Mucosa of gallbladder (tissue), 1 donor: ENCODE results near the gene RAPGEF4. TPM values are rescaled to one million over a fixed set of nuclear protein-coding genes. Genes with fewer than 3 reads are reported as not detected.
"Not testable (repeated sequence)": the region's sequence is repeated elsewhere in the genome, so short reads cannot be mapped to it uniquely, and the experiment has no call there.

Source experiments
- DNase-seq: peaks from one replicate; pipeline ENCODE4 v3.0.0-alpha.2; 2020; ENCODE audit warnings: low spot score
- total RNA-seq: library from RNA; stranded (reverse); gene quantifications from one replicate; pipeline ENCODE4 v1.2.1, GENCODE V29; 2021
- donor health status: DM: no; HTN: no; CAD: no.

The RAPGEF4 gene
- total RNA-seq, 1 donor from 2014 or later: 6.4 TPM

DNA sequence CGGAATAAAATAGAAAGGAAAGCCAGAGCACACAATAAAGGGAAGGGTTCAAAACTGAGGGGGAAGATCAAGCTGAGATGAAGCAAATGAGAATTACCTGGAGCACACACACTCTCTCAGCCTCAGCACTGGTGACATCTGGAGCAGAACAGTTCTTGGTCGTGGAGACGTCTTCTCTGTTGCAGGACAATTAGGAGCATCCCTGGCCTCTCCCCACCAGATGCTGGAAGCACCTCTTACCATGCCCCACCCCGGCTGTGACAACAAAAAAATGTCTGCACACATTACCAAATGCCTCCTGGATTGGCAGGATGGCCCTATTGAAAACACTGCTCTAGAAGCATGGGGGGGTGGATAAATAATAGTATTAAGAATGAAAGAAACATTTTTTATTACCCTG lies 296.4 kb downstream of the RAPGEF4 start:
- DNase-seq: no peak

DNA sequence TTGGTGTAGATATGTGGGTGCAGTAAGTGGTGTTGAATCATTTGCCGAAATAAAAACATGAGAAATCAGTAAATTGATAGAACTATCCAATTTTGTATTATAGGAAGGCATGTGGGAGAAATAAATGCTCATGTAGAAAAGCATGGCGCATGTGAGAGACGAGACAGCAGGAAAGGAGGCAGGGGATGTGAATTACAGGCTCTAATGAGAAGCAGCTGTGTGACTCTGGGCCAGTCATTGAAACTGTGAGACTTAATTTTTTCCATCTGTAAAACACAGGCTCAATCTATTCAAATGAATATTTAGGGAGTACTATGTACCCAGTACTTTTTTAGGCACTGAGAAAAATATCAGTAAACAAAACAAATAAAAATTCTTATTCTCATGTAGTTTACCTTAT lies 297.4 kb downstream of the RAPGEF4 start:
- no peak for DNase-seq

DNA sequence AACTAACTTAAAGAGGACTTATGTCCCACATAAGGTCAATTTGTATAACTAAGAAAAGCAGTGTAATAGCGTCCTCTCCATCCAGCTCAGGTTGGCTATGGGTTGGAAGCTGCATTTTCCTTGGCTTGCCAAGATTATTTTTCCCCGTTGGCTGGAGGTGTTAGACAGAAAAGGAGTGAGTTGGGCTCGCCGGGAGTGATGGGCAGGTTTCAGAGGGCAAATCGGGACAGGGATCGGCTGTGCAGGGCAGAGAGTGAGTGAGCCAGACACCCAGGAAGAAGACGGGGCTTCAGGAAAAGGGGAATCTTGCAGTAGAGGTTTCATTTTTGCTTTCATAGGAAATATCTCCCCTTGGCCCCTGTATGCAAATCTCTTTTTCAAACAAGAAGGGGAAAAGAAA lies 298.5 kb downstream of the RAPGEF4 start:
- no peak for DNase-seq

DNA sequence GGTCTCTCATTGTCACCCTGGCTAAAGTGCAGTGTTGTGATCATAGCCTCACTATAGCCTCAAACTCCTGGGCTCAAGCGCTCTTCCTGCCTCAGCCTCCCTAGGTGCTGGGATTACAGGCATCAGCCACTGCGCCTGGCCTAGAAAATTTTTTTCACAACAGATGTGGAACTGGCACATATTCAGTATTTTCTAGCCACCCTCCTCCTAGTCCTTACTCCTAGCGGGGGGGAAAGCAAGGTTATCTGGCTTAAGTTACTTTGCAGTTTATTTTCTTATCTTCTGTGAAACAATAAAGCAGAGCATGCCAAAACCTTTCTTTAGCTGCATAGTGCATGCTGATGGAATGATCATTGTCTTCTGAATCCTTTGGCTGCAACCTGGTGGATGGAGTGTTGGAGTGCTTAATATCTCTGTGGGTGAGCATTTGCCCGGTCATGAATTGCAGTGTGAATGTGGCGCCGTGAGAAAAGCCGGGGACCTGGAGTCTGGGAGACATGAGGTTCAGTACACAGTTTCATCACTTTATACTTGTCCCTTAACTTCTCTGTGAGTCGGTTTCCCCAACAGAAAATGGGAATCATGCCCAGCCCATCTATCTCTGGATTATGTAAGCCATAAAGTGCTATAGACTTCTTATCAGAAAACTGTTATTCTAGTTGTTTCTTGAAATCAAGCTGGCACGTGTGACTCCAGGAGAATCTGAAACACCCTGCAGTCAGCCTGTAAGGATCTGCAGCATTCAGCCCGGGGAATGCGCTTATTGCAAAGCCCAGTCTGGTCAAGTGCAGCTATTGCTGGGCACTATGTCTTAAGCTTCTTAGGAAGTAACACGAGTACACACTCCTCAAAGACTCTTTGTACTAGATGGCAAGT lies 301.8 kb downstream of the RAPGEF4 start:
- no peak for DNase-seq

DNA sequence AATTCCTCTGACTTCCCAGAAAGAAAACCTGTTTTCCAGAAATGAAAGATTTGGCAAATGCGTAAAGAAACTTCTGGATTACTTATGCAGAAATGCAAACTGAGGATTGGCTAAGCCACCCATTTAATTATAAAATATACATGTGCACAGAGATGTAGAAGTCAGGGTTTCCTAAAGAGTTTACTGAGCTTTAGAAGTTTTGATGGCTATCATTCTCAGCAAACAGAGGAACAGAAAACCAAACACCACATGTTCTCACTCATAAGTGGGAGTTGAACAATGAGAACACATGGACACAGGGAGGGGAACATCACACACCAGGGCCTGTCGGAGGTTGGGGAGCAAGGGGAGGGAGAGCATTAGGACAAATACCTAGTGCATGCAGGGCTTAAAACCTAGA lies 302.6 kb downstream of the RAPGEF4 start:
- not testable (repeated sequence) for DNase-seq

DNA sequence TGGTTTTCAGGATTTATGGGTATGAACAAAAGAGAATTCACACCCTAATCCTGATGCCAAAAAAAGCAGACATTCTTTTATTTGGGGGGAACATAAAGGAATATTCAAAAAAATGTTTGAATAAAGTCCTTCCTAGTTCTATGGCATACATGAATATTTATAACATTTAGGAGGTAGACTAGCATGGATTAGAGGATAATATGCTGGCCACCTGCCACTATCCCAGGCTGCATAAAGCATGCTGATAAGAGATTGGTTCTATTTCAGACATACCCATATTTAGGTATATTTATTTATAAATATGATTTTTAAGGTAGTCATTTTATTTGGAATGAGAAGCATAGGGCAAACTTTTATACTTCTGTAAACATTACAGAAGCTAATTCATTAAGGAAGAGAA lies 305.1 kb downstream of the RAPGEF4 start:
- no peak for DNase-seq

DNA sequence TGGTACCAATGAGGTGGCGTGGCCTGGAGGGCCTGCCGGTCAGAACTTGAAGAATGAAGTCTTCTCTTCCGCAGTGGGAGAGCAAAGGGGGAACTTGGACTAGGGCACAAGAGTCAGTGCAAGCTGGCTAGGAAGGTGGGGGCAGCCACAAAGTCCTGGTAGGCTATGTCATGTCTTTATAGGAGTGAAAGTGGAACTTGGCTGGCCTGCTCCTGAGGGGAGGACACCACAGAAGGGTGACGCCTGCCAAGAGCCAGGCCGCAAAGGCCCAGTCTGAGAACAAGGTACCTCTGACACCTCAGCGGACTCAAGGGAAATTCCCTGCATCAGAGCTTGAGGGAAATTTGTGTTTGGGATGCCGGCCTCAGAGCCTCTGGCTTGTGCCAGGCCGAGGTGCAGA lies 307.8 kb downstream of the RAPGEF4 start:
- no peak for DNase-seq

DNA sequence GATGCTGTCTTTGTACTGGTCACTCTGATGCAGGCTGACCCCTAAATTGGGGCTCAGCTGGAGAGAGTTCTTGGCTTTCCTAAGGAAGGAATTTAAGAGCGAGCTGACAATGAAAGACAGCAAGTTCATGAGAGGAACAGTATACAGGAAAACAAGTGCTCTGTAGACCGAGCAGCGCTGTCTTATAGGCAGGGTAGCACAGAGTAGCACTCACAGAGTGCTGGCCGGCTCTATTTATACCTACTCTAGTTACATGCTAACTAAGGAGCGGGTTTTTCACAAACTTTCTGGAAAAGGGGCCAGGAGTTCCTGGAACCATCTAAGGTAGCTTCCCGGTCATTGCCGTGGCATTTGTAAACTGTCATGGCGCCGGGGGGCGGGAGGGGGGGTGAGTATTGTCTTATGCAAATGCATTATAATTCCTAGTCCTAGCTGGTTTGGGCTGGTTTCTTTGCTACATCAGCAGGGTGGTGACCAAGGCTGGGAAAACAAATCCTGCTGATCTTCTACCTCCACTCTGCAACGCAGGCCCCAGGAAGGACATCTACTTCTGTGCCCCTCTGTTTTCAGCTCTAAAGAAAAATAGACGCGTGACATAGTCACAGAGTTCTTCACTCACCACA lies 308.4 kb downstream of the RAPGEF4 start:
- DNase-seq: no peak

DNA sequence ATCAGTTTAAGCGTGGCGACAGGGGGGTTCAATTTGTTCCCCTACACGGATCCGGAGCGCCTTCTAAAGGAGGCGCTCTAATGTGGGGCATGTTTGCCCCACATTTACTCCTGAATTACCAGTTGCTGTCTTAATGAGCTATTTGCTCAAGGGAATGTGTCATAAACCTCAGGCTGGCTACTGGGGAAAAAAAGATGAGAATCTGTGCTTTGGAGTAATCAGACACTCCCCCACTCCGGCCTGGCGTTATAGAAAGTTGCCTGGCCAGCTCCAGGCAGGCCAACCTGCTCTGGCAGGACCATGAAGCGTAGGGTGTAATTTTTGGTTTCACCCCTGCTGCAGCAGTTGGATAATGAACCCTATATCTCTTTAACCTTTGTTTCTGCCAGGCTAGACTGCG lies 309.0 kb downstream of the RAPGEF4 start:
- no peak for DNase-seq

DNA sequence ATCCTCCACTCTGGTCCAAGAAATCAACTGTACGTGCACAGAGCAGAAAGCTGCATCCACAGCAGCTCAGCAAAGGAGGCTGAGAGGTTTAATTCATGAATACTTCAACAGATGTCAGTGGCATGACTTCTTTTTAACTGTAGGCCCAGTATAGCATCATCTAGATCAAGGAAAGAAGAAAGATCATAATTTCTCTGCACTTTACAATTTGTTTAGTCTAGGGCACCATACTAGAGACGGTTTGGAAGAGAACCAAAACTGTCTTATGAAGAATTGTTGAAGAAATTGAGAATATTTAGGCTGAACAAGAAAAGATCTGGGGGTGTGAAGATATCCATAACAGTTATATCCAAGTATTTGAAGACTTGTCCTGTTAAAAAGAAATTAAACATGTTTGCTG lies 309.5 kb downstream of the RAPGEF4 start:
- no peak for DNase-seq

DNA sequence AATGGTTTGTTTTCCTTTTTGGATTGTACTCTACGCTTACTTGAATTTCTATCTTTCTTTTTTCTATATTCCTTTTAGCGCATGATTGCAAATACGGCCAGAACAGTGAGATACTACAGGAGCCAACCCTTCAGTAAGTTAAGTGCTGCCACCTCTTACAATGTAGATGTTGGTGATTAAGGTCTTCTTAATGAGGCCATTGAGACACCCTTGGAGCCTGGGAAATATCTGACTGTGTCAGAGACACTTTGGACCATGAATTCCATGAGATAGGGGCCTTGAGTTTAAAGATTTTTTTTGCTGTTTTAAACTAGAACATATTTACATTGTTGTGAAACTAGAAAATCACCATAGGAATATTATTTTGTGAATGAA lies 312.9 kb downstream of the RAPGEF4 start:
- no peak for DNase-seq

DNA sequence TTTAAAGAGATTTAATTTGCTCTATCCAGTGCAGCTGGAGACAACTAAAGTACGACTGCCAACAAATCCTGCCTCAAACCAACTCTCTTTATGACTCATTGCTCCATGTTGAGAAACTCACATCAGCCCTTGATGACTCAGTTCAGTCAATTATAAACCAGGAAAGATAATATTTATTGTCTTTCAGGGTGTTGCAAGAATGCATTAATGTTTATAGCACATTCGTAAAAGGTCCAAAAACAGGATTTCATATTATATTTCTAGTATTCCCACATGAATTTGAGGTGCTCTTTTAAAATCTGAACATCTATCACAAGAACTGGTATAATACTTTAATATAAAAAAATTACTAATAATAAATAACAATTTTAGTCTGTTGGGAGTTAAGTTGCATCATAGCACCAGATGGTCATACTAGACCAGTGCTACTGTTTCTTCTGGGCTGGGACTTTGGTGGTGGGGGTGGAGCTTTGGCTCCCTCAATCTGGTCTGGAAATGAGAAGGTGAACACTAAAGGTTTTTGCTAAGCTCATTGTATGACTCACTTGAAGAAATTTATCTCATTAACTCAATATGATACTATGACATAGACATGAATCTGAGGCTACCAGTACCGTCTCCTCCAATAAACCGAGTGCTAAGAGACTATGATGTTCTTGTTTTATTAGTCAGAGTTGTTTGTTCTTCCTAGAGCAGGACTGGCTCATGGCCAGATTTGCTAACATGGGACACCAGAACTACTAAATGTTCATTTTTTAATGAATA lies 313.4 kb downstream of the RAPGEF4 start:
- peak; percentile 73 for DNase-seq

DNA sequence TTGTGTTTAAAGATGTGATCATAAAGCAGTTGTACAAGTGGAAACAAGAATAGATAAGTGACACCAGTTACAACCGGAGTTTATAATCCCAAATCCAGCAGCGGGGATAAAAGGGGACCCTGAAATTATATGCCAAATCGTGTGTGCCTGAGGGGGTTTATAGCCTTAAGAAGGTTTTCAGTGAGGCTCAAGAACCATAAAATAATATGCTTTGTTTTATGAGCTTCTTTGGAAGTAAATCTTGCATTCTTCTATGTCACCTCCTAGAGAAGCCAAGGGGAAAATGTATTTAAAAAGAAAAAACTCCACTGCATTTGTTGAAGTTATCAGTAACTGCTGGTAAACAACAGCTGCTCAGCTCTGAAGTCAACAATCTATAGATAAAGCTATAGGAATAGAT lies 314.2 kb downstream of the RAPGEF4 start:
- DNase-seq: no peak

DNA sequence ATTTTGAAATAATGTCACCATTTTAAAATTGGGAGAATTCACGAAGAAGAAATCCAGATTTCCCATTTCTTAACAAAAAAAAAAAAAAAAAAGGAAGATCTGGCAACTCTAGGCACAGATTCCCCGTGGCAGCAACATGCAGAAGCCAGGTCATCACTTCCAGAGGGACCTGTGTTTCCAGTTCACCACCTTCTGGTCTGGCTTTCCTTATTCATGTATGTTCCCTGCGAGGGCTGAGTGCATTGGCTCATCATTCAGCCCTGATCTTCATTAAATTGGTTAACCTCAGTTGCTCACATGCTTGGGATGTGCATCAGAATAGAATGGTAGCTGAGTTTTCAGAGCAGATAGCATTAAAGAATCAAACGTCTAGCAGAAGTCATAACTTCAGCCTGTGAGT lies 315.0 kb downstream of the RAPGEF4 start:
- no peak for DNase-seq

DNA sequence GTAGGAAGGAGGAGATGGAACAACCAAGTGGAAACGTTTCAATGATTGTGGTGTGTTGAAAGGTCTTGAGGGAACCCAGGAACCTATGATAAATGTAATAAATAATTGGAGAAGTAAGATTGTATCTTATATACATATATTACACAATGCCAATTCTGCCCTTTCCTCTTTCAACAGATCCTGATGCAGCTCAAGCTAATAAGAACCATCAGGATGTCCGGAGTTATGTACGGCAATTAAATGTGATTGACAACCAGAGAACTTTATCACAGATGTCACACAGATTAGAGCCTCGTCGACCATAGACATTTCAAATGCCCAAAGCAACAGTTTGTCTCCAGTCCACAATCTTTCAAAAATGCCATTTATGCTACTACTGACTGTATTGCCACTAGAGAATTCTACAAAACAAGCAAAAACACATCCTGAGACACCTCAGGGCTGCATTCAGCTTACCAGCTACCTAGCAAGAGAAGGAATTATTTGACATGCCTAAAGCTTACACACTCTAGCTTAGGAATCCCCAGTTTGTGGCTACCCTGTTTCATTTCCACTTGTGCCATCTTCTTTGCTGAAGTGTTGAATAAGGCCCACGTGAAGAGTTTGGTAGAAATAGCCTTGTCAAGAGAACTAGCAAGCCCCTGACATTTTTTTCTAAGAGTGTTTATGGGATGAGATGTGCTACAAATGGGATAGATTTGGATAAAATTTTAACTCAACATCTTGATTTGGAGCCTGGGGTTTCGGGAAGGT lies 316.0 kb downstream of the RAPGEF4 start:
- DNase-seq: no peak

DNA sequence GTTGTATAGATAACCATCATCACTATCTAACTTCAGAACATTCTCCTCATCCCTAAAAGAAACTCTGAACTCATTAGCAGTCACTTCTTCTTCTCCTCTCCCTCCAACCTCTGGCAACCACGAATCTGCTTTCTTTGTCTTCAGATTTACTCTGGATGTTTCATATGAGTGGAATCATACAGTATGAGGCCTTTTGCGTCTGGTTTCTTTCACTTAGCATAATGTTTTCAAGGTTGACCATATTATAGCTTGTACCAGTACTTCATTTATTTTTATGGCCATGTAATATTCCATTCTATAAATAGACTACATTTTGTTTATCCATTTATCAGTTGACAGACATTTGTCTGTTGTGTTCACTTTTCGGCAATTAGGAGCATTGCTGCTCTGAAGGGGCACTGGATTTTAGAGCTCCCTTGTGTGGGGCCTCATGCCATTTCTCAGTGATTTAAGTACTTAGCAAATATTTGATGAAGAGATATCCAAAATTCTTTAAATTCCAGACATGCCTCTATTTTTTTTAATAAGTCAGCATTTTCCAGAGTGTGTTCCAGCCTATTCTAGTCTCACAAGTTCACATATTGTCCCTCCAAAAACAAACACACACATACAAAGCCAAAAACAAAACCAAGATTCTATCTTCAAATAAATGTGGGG lies 317.5 kb downstream of the RAPGEF4 start:
- DNase-seq: no peak

DNA sequence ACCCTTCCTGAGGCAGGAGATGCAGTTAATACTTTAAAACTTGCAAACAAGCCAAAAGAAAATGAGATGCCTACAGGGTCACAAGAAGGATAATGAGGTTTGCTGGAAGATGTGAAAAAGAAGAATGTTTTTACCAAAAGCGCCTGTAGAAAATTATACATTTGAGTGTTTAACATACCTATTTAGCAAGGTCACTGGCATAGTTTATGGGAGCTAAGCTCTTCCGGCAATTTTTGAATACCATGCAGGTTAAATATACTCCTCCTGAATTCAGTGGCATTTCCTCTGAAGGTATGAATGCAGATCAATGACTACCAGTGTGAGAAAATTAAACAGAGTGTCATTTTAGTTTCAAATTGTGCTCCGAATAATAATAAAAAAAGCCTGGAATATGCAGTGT lies 318.8 kb downstream of the RAPGEF4 start:
- no peak for DNase-seq

DNA sequence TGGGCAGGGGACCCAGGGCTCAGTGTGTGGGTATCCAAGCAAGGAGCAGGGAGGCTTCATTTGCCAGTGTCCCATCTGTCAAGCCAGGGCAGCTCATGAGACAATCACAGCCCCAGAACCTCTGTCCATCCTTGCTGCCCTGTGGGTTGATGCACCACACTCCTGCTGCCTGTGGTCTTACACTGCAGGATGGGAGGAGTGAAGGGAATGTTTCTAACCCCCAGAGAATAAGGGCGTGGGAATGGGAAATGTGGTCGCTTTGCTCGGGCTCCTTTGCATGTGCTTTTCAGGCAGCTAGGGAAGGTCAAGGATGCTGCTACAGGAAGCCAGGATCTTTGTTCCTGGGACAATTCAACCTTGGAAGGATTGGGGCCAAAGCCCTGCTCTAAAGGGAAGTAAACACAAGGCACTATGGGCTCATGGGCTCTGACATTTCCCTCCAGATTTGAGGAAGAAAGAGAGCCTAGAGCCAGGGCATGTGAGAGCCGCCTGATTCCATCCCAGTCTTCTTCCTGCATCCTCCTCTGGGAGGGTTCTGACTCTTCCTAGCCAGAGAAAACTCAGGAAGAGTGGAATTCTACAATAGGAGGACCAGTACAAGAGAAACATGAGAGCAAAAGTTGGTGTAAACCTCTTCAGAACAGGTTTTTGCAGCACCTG lies 321.2 kb downstream of the RAPGEF4 start:
- no peak for DNase-seq

DNA sequence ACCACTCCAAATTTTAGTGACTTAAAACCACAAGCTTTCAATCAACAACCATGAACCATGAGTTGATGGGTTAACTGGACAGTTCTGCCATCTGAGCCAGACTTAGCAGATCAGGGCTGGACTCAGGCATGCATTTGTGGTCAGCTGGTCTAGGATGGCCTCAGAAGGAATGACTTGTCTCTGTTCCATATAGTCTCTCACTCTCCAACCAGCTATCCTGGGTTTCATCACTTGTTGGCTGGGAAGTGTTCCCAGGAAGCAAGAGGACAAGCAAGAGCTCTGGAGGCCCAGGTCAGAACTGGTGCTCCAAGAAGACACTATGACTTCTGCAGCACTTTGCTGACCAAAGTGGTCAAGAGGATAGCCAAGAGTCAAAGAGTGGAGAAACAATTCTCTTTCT lies 322.5 kb downstream of the RAPGEF4 start:
- peak; percentile 20 for DNase-seq

DNA sequence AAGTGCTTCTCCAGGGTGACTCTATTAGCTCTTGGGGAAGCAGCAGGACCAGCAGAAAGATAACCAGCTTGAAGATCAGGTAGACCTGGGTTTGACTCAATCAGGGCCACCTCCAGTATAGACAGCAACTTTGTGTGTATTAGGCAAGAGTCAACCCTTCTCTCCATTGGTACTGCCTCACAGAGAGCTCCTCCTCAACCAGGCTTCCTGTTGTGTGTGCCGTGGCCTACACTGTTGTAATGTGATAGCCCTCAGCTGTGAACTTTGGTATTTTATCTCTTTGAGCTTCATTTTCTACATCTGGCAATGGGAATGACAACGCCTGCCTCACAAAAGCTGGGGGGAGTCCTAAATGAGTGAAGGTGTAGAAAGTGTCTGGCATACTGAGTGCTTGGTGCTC lies 323.0 kb downstream of the RAPGEF4 start:
- no peak for DNase-seq

DNA sequence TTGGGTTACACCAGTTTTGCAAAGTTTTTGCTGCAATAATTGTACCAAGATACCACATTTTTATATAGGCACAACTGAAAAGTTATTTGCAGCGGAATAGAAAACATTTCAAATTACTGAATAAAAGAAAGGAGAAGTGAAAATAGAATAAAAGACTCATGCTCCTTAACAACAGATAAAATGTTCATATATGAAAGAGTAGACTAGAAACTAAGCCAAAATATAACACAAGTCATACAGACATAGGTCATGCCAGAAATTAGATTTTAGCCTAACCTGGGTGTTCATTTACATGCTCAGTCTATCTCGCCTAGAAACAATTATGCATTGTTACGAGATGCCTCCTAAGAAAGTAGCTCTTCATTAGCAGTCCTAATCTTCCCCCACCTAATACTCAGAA lies 323.6 kb downstream of the RAPGEF4 start:
- no peak for DNase-seq
